BE2C (cell line): ENCODE data around the gene CLN6.

Experiments
- DNase-seq: peaks from one replicate; pipeline ENCODE4 v3.0.0-alpha.2; 2020
- H3K27me3 ChIP-seq: fragments of 250-450 bp; sonication (Bioruptor Pico); 2 replicates; pipeline ENCODE4 v1.5.1; 2020; ENCODE audit warnings: mild to moderate bottlenecking
- H3K36me3 ChIP-seq: fragments of 250-450 bp; sonication (Bioruptor Pico); 2 replicates; pipeline ENCODE4 v1.5.1; 2020; ENCODE audit warnings: mild to moderate bottlenecking
- H3K4me1 ChIP-seq: fragments of 250-450 bp; sonication (Bioruptor Pico); 2 replicates; pipeline ENCODE4 v1.5.1; 2020
- H3K4me3 ChIP-seq: 2 replicates; pipeline ENCODE4 v1.5.1; 2011; ENCODE audit warnings: low read depth, low read length
- H3K9me3 ChIP-seq: fragments of 250-450 bp; sonication (Bioruptor Pico); 2 replicates; pipeline ENCODE4 v1.5.1; 2020
- CTCF ChIP-seq: IDR thresholded peaks from 2 replicates; pipeline ENCODE4 v1.5.1; 2012; ENCODE audit warnings: mild to moderate bottlenecking, low read depth, low read length

CLN6 gene

GRCh38 chr15:68196445-68197169 is 32.9 kb downstream of the CLN6 start:
- DNase-seq, result no peak

GRCh38 chr15:68195336-68196112 is 34.0 kb downstream of the CLN6 start:
- H3K27me3 ChIP-seq, result no peaks in the 10 kb centered on the region
- DNase-seq, result no peak
- H3K36me3 ChIP-seq, result peaks cover 55% of the 10 kb centered on the region
- H3K4me1 ChIP-seq, result peaks cover 5% of the 10 kb centered on the region
- H3K9me3 ChIP-seq, result no peaks in the 10 kb centered on the region
- no peak overlapping the region for H3K4me3 ChIP-seq
- TF ChIP-seq CTCF, result no peak

More at GRCh38 chr15:68196445-68197169, 32.9 kb downstream of the CLN6 start:
- Histone ChIP-seq H3K4me3 (no peak overlapping the region), H3K9me3 (no peaks in the 10 kb centered on the region), H3K27me3 (no peaks in the 10 kb centered on the region), H3K36me3 (peaks cover 50% of the 10 kb centered on the region), H3K4me1 (peaks cover 8% of the 10 kb centered on the region)
- TF ChIP-seq CTCF, result no peak

- peaks cover 4% of the 10 kb centered on the region; the same call in 1 of the 2 replicates for H3K4me1 ChIP-seq
- no peak for DNase-seq
- no peaks in the 10 kb centered on the region for H3K9me3 ChIP-seq
- no peak overlapping the region for H3K4me3 ChIP-seq
- no peak for TF ChIP-seq CTCF
- H3K36me3 ChIP-seq, result peaks cover 59% of the 10 kb centered on the region
- H3K27me3 ChIP-seq, result no peaks in the 10 kb centered on the region
These were observed 36.6 kb downstream of the CLN6 start for GRCh38 chr15:68192804-68193486.

- Histone ChIP-seq H3K27me3 (no peaks in the 10 kb centered on the region), H3K9me3 (no peaks in the 10 kb centered on the region), H3K4me3 (no peak overlapping the region), H3K4me1 (peaks cover 6% of the 10 kb centered on the region), H3K36me3 (peaks cover 52% of the 10 kb centered on the region)
- no peak for DNase-seq
- TF ChIP-seq CTCF, result no peak
These were observed 37.4 kb downstream of the CLN6 start for GRCh38 chr15:68192117-68192516.

- no peak for TF ChIP-seq CTCF
- no peak overlapping the region for H3K4me3 ChIP-seq
- peaks cover 12% of the 10 kb centered on the region for H3K4me1 ChIP-seq
- H3K36me3 ChIP-seq, result peaks cover 48% of the 10 kb centered on the region
- H3K9me3 ChIP-seq, result no peaks in the 10 kb centered on the region
- no peaks in the 10 kb centered on the region for H3K27me3 ChIP-seq
- no peak for DNase-seq
These were observed 38.0 kb downstream of the CLN6 start for GRCh38 chr15:68191555-68191954.
